Testis (tissue), 2 donors: Measurements from ENCODE around the gene ABHD3.

Experiments
- CTCF ChIP-seq, 3 experiments: fragments of 450-650 bp in 2 of 3; fragments of 200-600 bp in 1 of 3; sonication (generic) in 1 of 3; IDR thresholded peaks; one replicate each; pipeline ENCODE4 v1.5.1; 2016 to 2019; ENCODE audit warnings: antibody characterized with exemption in 3 of 3, mild to moderate bottlenecking in 2 of 3, moderate library complexity in 1 of 3
- POLR2A ChIP-seq: fragments of 450-650 bp; IDR thresholded peaks from one replicate; pipeline ENCODE4 v1.6.1; 2017; ENCODE audit warnings: antibody characterized with exemption, mild to moderate bottlenecking, moderate library complexity

- TF ChIP-seq CTCF (IDR thresholded peaks at IDR 0.05): no peak
- no peak for TF ChIP-seq POLR2A
Measured at GRCh38 chr18:21636769-21637168, 67.8 kb downstream of the ABHD3 start.
